Measurements from ENCODE around the gene BCL11B. TPM values are rescaled to one million over a fixed set of nuclear protein-coding genes. Genes with fewer than 3 reads are reported as not detected.

The BCL11B gene
- total and polyA plus RNA-seq, 2 experiments from 2014 or later: 0.28 to 3.2 TPM

DNA sequence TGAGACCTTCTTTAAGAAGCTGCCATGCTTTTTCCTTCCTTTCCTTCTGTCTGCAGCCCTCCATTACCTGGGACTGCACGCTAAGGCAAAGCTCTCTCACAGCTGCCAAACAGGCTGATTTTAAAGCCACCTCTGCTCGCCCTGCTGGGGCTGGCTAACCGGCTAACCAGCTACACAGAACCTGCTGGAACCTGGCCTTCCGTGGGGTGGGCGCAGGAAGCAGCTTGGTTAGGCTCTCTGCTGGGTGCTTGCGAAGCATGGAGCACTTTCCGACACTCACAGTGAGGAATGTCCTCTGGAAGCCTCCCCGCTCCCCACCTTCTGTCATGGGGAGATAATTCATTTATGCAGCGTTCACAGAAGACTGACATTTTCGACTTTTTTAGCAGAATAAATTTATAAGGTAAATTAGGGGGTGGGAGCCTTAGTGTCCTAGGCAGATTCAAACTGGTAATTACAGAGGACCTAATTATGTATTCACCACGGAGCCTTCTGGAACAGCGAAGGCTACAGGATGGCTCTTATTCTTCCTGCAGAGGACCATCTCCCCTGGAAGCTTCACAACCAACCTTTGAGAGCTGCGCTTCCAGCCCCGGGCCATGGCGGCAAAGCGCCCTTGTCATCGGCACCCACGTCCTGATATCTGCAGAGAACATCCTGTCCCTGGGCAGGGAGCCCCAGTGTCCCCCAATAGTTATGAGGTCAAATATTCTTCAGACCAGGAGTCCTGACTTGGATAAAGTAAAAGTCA is 12.4 kb upstream of the BCL11B start:
- Histone ChIP-seq H4K20me1 (ENCODE audit: insufficient read depth, poor library complexity, severe bottlenecking) (no peaks in the 10 kb centered on the region), H3K79me2 (no peaks in the 10 kb centered on the region), H3K9me2 (replicated peaks; ENCODE audit: insufficient read depth) (no peaks in the 10 kb centered on the region), H3K4me3 (no peak overlapping the region), H3K4me1 (ENCODE audit: insufficient read depth) (no peaks in the 10 kb centered on the region), H2AFZ (no peak overlapping the region), H3K9me3 (ENCODE audit: low read depth) (no peaks in the 10 kb centered on the region), H3K27ac (no peak overlapping the region), H3K36me3 (replicated peaks; ENCODE audit: insufficient read depth, low read depth) (no peaks in the 10 kb centered on the region), H3K27me3 (no peaks in the 10 kb centered on the region), H3K4me2 (no peak overlapping the region)
- no peak for DNase-seq (ENCODE audit: low spot score)
- TF ChIP-seq EZH2 (IDR thresholded peaks at IDR 0.05; ENCODE audit: borderline replicate concordance) (no peak), EZH2phosphoT487 (IDR thresholded peaks at IDR 0.05; ENCODE audit: low read depth, severe bottlenecking, unreplicated experiment) (no peak)
- TF ChIP-seq, protein P1, sequence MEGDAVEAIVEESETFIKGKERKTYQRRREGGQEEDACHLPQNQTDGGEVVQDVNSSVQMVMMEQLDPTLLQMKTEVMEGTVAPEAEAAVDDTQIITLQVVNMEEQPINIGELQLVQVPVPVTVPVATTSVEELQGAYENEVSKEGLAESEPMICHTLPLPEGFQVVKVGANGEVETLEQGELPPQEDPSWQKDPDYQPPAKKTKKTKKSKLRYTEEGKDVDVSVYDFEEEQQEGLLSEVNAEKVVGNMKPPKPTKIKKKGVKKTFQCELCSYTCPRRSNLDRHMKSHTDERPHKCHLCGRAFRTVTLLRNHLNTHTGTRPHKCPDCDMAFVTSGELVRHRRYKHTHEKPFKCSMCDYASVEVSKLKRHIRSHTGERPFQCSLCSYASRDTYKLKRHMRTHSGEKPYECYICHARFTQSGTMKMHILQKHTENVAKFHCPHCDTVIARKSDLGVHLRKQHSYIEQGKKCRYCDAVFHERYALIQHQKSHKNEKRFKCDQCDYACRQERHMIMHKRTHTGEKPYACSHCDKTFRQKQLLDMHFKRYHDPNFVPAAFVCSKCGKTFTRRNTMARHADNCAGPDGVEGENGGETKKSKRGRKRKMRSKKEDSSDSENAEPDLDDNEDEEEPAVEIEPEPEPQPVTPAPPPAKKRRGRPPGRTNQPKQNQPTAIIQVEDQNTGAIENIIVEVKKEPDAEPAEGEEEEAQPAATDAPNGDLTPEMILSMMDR (IDR thresholded peaks at IDR 0.05; ENCODE audit: poor library complexity): no peak
- WGBS (ENCODE audit: low lambda C conversion rate, missing lambda C conversion rate): 75% methylated on average over 18 of the region's 18 CpGs

DNA sequence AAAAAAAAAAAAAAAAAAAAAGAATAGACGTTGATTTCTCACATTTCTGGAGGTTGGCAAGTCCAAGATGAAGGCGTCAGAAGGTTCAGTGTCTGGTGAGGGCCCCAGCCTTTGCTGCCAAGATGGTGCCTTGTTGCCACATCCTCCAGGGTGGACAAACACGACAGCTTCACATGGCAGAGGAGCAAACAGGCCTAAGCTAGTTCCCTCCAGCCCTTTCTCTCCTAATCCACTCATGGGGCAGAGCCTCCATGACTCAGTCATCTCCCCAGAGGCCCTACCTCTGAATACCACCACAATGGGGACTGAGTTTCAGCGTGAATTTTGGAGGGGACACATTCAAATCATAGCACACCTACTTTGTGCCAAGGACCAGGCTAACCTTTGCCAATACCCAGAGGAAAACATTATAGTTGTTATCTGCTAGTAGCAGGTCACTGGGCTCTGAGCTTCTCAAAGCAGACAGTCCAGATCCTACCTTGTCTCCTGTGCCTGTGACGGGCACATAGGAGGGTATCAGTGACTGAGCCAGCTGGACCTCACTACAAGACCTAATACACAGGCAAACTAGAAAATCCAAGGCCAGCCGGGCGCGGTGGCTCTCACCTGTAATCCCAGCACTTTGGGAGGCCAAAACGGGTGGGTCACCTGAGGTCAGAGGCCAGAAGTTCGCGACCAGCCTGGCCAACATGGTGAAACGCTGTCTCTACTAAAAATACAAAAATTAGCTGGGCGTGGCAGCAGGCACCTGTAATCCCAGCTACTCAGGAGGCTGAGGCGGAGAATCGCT is 10.5 kb upstream of the BCL11B start:
- no peak overlapping the region for H3K4me2 ChIP-seq
- no peaks in the 10 kb centered on the region for H3K9me3 ChIP-seq (ENCODE audit: low read depth)
- H3K36me3 ChIP-seq (replicated peaks; ENCODE audit: insufficient read depth, low read depth): no peaks in the 10 kb centered on the region
- H3K79me2 ChIP-seq: no peaks in the 10 kb centered on the region
- no peak for DNase-seq (ENCODE audit: low spot score)
- H3K4me1 ChIP-seq (ENCODE audit: insufficient read depth): no peaks in the 10 kb centered on the region
- H2AFZ ChIP-seq: no peak overlapping the region
- peaks cover 14% of the 10 kb centered on the region for H3K27me3 ChIP-seq
- no peaks in the 10 kb centered on the region for H3K9me2 ChIP-seq (replicated peaks; ENCODE audit: insufficient read depth)
- H3K27ac ChIP-seq: no peak overlapping the region
- H3K4me3 ChIP-seq: no peak overlapping the region
- 92% methylated on average over 15 of the region's 15 CpGs for WGBS (ENCODE audit: low lambda C conversion rate, missing lambda C conversion rate)
- no peaks in the 10 kb centered on the region for H4K20me1 ChIP-seq (ENCODE audit: insufficient read depth, poor library complexity, severe bottlenecking)
- TF ChIP-seq, protein P1 (IDR thresholded peaks at IDR 0.05; ENCODE audit: poor library complexity): no peak
- TF ChIP-seq EZH2 (IDR thresholded peaks at IDR 0.05; ENCODE audit: borderline replicate concordance) (no peak), EZH2phosphoT487 (IDR thresholded peaks at IDR 0.05; ENCODE audit: low read depth, severe bottlenecking, unreplicated experiment) (no peak)

DNA sequence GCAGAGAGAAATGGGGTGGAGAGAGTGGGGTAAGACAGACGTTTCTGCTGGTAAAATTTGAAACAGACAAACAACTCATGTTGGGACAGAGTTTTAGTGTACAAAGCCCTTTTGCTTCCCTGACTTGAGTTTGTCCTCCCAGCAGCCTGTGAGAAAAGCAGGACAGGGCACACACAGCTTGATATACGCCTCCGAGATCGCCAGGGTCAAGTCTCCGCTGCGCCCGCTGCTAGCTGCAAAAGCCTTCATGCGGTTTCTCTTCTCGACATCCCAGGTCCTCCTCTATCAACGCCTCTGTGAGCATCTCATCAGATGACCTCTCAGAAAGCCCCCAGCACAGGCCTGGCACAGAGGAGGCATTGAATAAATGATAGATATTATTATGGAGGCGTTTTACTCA is 9.4 kb upstream of the BCL11B start:
- H3K9me2 ChIP-seq (replicated peaks; ENCODE audit: insufficient read depth): no peaks in the 10 kb centered on the region
- H3K4me2 ChIP-seq: no peak overlapping the region
- 87% methylated on average over 11 of the region's 11 CpGs for WGBS (ENCODE audit: low lambda C conversion rate, missing lambda C conversion rate)
- H3K9me3 ChIP-seq (ENCODE audit: low read depth): no peaks in the 10 kb centered on the region
- H3K27me3 ChIP-seq: peaks cover 22% of the 10 kb centered on the region
- DNase-seq (ENCODE audit: low spot score): no peak
- H3K27ac ChIP-seq: no peak overlapping the region
- H3K4me1 ChIP-seq (ENCODE audit: insufficient read depth): no peaks in the 10 kb centered on the region
- no peak overlapping the region for H3K4me3 ChIP-seq
- no peaks in the 10 kb centered on the region for H3K79me2 ChIP-seq
- no peaks in the 10 kb centered on the region for H4K20me1 ChIP-seq (ENCODE audit: insufficient read depth, poor library complexity, severe bottlenecking)
- H2AFZ ChIP-seq: no peak overlapping the region
- H3K36me3 ChIP-seq (replicated peaks; ENCODE audit: insufficient read depth, low read depth): no peaks in the 10 kb centered on the region
- TF ChIP-seq, protein P1 (IDR thresholded peaks at IDR 0.05; ENCODE audit: poor library complexity): no peak
- TF ChIP-seq EZH2phosphoT487 (IDR thresholded peaks at IDR 0.05; ENCODE audit: low read depth, severe bottlenecking, unreplicated experiment): no peak
